ENCODE data around the gene CLEC20A. TPM values are rescaled to one million over a fixed set of nuclear protein-coding genes. Genes with fewer than 3 reads are reported as not detected.
A peak's percentile ranks its signal among the peaks of the same experiment; 100 is the strongest.

CLEC20A gene
- total RNA-seq, 4 donors from 2014 or later = not detected

- intact Hi-C loops (cut with DNase I; ENCODE audit: low total_unique reads) = no loop called here
- H3K27me3 ChIP-seq = no peaks in the 10 kb centered on the region
- no peak overlapping the region for H3K27ac ChIP-seq
- no peaks in the 10 kb centered on the region for H3K9me3 ChIP-seq
- H3K36me3 ChIP-seq = no peaks in the 10 kb centered on the region
- H3K4me1 ChIP-seq = no peaks in the 10 kb centered on the region
- H3K4me3 ChIP-seq = no peak overlapping the region
- TF ChIP-seq POLR2A (IDR thresholded peaks at IDR 0.05) (no peak), CTCF (IDR thresholded peaks at IDR 0.05) (peak; percentile 58 to 66 (median 60))
- DNase-seq = peak; percentile 27 to 37
These were observed 5.1 kb upstream of the CLEC20A start for GRCh38 chr1:178501705-178502329.

GRCh38 chr1:178500936-178501554 is 4.3 kb upstream of the CLEC20A start:
- intact Hi-C loops (cut with DNase I; ENCODE audit: low total_unique reads) = no loop called here
- DNase-seq = no peak
- no peaks in the 10 kb centered on the region for H3K36me3 ChIP-seq
- no peaks in the 10 kb centered on the region for H3K27me3 ChIP-seq
- no peak overlapping the region for H3K4me3 ChIP-seq
- no peak overlapping the region for H3K27ac ChIP-seq
- no peaks in the 10 kb centered on the region for H3K9me3 ChIP-seq
- H3K4me1 ChIP-seq = no peaks in the 10 kb centered on the region
- TF ChIP-seq POLR2A (IDR thresholded peaks at IDR 0.05) = no peak
- no peak for TF ChIP-seq CTCF (IDR thresholded peaks at IDR 0.05)

GRCh38 chr1:178500091-178500770 is 3.5 kb upstream of the CLEC20A start:
- H3K27ac ChIP-seq = no peak overlapping the region
- no peaks in the 10 kb centered on the region for H3K9me3 ChIP-seq
- no peak for DNase-seq
- no peaks in the 10 kb centered on the region for H3K27me3 ChIP-seq
- intact Hi-C loops (cut with DNase I; ENCODE audit: low total_unique reads) = no loop called here
- no peak overlapping the region for H3K4me3 ChIP-seq
- no peaks in the 10 kb centered on the region for H3K4me1 ChIP-seq
- H3K36me3 ChIP-seq = no peaks in the 10 kb centered on the region
- TF ChIP-seq POLR2A (IDR thresholded peaks at IDR 0.05) (no peak), CTCF (IDR thresholded peaks at IDR 0.05) (no peak)

GRCh38 chr1:178498896-178499675 is 2.3 kb upstream of the CLEC20A start:
- no peak for TF ChIP-seq POLR2A (IDR thresholded peaks at IDR 0.05)
- no peak for TF ChIP-seq CTCF (IDR thresholded peaks at IDR 0.05)
- no peak overlapping the region for H3K27ac ChIP-seq
- intact Hi-C loops (cut with DNase I; ENCODE audit: low total_unique reads) = no loop called here

More at GRCh38 chr1:178498896-178499675, 2.3 kb upstream of the CLEC20A start:
- Histone ChIP-seq H3K9me3 (no peaks in the 10 kb centered on the region), H3K27me3 (no peaks in the 10 kb centered on the region), H3K4me1 (no peaks in the 10 kb centered on the region), H3K36me3 (no peaks in the 10 kb centered on the region), H3K4me3 (no peak overlapping the region)
- DNase-seq = no peak

All from uterus (tissue), 4 donors.